Myocyte (in vitro differentiated cells): Measurements from ENCODE around the gene GARIN5A. TPM values are rescaled to one million over a fixed set of nuclear protein-coding genes. Genes with fewer than 3 reads are reported as not detected.
A peak's percentile ranks its signal among the peaks of the same experiment; 100 is the strongest.
"Not testable (repeated sequence)": the region's sequence is repeated elsewhere in the genome, so short reads cannot be mapped to it uniquely, and the experiment has no call there.

Source experiments
- DNase-seq: peaks from one replicate; pipeline ENCODE4 v3.0.0-alpha.2; 2012; ENCODE audit warnings: low read depth
- total RNA-seq: library from RNA; depleted of rRNA; stranded (reverse); fragments of >200 nt; gene quantifications from 2 replicates; pipeline ENCODE4 v1.2.3, GENCODE V29; 2014

The GARIN5A gene
- total RNA-seq, 1 donor from 2014 or later = 1.5 TPM

DNA sequence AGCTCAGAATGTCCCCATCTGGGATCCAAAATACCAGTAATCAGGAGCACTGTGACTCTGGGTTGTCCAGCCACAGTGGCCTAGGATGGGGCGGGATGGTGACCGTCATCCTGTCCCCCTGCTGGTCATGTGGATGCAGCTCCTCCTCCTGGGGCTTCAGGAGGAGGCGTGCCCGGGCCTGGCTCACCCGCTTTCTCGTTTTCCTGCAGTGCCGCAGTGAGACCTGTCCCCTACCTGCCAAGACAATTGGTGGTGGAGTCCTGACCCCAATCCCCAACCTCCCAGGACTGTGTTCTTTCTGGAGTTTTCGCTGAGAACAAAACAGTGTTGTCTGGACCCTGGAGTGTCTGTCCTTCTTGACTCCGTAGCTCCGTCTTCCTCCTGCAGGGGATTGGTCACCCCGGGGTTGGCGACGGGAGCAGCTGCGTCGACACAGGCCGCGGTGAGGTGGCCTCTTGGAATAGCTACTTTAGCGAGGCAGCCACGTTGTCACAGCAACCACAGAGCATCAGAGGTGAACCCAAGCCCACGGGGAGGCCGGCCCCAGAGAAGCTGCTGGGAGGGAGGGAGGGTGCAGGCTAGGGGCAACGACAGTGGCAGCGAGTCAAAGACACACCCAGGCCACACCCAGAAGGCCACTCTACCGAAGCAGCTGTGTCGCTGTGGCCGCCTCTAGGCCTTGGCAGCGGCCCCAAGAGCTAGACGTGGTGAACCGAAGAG is 10.5 kb downstream of the GARIN5A start:
- DNase-seq = peak; percentile 97

GRCh38 chr19:50465000-50465399 is 11.6 kb downstream of the GARIN5A start:
- DNase-seq = no peak

- no peak for DNase-seq
Observed at GRCh38 chr19:50464348-50464747, 12.3 kb downstream of the GARIN5A start.

DNA sequence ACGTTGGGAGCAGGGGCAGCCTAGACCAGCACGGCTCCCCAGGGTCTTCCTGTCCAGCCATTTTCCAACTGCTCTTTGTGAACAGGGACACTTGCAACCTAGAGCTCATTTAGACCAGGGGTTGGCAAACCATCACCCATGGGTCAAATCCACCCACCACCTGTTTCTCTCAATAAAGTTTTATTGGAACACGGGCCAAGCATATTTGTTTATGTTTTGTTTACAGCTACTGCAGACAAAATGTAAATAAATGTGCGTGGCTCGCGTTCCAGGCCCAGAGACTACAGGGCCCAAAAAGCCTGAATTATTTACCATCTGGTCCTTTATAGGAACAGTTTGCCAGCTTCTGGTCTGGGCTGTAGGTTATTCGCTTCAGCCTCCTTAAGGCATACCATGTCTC is 13.7 kb downstream of the GARIN5A start:
- no peak for DNase-seq

GRCh38 chr19:50461066-50461875 is 15.4 kb downstream of the GARIN5A start:
- DNase-seq = peak; percentile 79

GRCh38 chr19:50460161-50460765 is 16.4 kb downstream of the GARIN5A start:
- peak; percentile 30 for DNase-seq

DNA sequence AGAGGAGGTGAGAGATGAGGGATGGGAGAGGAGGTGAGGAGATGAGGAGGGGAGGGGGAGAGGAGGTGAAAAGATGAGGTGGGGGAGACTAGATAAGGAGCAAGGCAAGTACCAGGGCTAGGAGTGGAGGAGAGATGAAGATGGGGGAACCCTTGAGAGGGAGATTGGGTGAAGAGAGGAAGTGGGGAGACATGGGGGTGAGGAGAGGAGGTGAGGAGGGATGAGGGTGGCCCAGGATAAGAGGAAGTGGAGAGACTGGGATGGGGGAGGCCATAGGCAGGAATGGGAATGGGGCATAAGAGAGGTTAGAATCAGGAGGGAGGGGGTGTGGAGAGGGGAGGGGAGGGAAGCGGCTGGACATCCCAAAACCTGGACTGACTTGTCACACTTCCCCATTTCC is 17.0 kb downstream of the GARIN5A start:
- no peak for DNase-seq

- DNase-seq = no peak
Observed at GRCh38 chr19:50459067-50459456, 17.6 kb downstream of the GARIN5A start.

DNA sequence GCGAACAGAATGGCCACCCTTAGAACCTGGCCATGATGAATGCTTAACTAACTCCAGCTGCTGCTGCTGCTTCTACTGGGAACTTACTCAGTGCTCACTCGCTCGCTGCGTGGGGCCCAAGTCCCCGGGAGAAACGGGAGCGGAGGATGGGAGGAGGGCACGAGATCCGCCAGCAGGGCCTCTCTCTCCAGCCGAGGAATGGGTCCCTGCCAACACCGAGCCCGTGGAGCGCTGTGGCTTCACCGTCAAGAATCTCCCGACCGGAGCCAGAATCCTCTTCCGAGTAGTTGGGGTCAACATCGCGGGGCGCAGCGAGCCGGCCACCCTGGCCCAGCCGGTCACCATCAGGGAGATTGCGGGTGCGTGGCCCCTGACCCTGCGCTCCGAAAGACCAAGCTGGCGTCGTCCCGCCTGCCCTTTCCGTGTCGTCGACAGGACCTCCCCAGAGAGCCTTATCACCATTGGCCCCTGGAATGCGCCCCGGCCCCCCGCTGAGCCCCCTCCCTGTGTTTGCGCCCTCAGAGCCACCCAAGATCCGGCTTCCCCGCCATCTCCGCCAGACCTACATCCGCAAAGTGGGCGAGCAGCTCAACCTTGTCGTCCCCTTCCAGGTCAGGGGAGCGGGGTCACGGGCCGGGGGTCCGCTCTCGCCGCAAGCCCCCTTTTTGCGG is 18.1 kb downstream of the GARIN5A start:
- no peak for DNase-seq

DNA sequence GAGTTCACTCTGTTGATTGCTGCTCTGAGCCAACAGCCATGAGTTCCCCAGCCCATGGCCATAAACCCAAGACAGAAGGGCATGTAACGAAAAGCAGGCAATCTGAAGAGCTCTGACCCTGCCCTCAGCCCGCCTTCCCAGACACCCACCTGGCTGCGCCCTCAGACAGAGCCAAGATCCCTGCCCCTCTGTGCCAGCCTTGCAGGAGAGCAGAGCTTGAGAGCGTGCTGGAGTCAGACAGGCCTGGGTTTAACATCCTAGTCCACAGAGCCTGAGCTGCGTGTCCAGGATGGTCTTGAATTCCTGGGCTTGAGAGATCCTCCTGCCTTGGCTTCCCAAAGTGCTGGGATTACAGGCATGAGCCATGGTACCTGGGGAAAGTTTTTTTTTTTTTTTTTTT is 19.3 kb downstream of the GARIN5A start:
- DNase-seq = no peak

DNA sequence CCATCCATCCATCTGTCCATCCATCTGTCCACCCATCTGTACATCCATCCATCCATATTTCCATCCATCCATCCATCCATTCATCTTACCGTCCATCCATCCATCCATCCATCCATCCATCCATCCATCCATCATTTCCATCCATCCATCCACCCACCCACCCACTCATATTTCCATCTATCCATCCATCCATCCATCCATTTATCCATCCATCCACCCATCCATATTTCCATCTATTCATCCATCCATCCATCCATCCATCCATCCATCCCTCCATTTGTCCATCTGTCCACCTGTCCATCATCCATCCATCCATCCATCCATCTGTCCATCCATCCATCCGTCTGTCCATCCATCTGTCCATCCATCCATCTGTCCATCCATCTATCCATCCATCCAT is 20.7 kb downstream of the GARIN5A start:
- no peak for DNase-seq

DNA sequence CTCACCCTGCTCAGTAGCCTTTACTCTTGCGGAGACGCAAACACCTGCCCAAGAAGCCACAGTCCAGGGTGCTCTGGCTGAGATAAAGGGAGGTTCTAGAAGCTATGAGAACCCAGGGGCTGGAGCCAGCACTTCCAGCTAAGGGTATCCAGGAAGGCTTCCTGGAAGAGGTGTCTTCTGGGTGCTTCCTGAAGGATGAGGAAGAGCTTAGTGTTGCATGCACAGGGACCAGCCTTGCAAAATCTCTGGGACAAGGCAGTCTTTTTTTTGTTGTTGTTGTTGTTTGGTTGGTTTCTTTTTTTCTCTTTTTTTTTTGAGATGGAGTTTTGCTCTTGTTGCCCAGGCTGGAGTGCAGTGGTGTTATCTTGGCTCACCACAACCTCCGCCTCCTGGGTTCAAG is 23.4 kb downstream of the GARIN5A start:
- DNase-seq = no peak

DNA sequence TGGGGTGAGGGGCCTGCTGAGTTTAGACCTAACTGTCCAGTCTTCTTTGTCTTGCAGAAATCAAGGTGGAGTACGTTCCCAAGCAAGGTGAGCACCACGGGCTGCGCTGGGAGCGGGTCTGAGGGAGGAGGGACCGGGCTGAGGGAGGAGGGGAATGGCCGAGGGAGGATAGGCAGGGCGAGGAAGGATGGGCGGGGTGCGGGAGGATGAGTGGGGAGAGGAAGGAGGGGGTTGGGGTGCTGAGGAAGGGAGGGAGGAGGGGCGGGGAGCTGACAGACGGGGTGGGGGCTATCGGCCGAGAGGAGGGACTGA is 25.5 kb downstream of the GARIN5A start:
- no peak for DNase-seq

DNA sequence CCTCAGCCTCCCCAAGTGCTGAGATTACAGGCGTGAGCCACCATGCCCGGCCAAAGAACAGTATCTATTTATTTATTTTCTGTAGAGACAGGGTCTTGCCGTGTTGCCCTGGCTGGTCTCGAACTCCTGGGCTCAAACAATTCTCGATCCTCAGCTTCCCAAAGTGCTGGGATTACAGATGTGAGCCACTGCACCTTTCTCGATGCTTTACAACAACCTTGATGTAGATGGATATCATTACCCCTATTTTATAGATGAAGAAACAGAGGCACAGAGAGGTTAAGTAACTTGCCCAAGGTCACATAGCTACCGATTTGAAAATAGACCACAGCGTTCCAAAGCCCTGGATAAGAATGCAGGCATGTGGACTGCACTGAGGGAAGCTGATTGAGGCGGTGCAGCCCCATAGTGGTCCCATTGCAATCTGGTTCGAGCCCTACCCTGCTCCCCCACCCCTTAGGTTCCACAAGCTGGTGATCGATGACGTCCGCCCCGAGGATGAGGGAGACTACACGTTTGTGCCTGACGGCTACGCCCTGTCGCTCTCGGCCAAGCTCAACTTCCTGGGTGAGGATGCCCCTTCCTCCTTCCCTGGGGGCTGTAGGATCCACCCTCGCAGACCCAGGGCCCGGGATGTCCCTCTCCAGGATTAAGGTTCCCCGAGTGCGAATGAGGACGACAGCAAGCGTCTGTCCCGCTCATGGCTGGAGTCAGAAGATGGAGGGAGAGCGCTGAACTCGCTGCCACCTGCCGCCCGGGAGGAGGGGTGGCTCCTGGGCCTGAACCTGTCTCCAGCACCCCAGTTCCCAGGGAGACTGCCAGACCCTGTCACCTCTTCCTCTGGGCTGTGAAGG is 26.1 kb downstream of the GARIN5A start:
- DNase-seq = no peak

GRCh38 chr19:50449236-50449899 is 27.3 kb downstream of the GARIN5A start:
- peak; percentile 59 for DNase-seq

DNA sequence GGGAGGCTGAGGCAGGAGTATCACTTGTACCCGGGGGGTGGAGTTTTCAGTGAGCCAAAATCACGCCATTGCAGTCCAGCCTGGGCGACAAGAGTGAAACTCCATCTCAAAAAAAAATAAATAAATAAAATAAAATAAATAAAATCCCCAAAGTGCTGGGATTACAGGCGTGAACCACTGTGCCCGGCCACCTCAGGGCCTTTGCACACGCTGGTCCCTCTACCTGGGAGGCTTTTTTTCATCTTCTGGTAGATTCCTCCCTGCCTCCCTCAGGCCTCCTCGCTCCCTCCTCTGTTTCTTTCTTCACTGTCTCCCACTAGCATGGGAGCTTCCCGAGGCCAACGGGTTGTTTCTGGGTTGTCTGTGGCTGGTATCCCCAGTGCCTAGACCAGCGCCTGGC is 28.9 kb downstream of the GARIN5A start:
- no peak for DNase-seq

DNA sequence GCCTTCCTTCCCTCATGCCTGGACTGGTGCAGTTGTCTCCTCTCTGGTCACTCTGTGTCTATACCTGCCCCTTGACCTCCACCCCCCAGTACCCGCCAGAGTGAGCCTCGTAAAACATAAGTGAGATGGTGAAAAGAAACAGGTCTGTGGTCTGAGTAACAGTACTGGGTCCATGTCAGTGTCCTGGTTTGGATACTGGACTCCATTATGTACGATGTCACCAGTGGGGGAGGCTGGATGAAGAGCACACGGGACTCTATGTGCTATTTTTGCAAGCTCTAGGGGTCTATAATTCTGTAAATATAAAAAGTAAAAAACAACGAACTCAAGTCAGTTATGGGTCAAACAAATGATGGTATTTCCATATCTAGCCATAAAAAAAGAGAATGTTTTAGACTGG is 29.6 kb downstream of the GARIN5A start:
- no peak for DNase-seq

DNA sequence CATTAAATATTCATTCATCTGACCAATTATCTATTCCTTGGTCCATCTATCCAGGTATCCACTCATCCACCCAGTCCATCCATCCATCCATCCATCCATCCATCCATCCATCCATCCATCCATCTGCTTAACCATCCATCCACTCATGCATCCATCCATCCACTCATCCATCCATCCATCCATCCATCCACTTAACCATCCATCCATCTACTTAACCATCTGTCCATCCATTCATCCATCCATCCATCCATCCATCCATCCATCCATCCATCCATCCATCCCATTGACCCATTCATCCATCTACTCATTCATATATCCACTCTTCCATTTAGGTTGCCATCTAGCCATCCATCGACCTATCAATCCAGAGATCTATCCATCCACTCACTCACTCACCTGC is 32.6 kb downstream of the GARIN5A start:
- no peak for DNase-seq

GRCh38 chr19:50439130-50439529 is 37.5 kb downstream of the GARIN5A start:
- not testable (repeated sequence) for DNase-seq

DNA sequence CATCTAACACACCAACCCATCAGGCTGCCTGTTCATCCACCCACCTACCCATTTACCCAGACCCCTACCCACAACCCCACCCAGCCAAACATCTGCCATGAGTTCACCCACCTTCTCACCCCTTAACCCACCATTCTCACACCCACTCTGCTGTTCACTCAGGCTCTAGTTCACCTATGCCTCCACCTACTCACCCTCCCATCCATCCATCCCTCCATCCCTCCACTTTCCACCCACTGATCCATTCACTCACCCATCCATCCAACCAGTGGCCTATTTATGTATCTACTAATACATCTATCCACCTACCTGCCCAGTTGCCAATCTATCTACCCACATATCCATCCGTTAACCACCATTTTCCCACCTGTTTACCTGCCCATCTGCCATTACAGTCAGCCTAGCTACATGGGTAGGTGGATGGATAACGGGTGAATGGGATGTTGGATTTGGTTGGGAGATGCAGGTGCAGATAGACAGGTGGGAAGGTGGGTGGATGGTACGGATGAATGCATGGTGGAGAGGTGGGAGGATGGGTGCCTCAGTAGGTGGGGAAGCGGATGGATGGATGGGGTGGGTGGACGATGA is 38.7 kb downstream of the GARIN5A start:
- DNase-seq = no peak
